Hepatocyte (in vitro differentiated cells): ENCODE results near the gene KRCC1.

Source experiments
- EZH2 ChIP-seq: fragments of 200-600 bp; sonication (generic); IDR thresholded peaks from 2 replicates; pipeline ENCODE4 v1.6.1; 2016; ENCODE audit warnings: antibody characterized with exemption, mild to moderate bottlenecking, borderline replicate concordance
- EZH2phosphoT487 ChIP-seq: fragments of 200-600 bp; sonication (generic); IDR thresholded peaks from one replicate; pipeline ENCODE4 v1.6.1; 2018; ENCODE audit warnings: antibody characterized with exemption, mild to moderate bottlenecking, low read depth, moderate library complexity; ENCODE audit not compliant: unreplicated experiment, severe bottlenecking
- TF ChIP-seq, protein P1 (sequence below): fragments of 200-600 bp; sonication (generic); IDR thresholded peaks from 2 replicates; pipeline ENCODE4 v1.5.1; 2016; ENCODE audit warnings: antibody characterized with exemption, mild to moderate bottlenecking; ENCODE audit not compliant: poor library complexity

GRCh38 chr2:88074150-88074549 is 18.6 kb upstream of the KRCC1 start:
- TF ChIP-seq, protein P1, sequence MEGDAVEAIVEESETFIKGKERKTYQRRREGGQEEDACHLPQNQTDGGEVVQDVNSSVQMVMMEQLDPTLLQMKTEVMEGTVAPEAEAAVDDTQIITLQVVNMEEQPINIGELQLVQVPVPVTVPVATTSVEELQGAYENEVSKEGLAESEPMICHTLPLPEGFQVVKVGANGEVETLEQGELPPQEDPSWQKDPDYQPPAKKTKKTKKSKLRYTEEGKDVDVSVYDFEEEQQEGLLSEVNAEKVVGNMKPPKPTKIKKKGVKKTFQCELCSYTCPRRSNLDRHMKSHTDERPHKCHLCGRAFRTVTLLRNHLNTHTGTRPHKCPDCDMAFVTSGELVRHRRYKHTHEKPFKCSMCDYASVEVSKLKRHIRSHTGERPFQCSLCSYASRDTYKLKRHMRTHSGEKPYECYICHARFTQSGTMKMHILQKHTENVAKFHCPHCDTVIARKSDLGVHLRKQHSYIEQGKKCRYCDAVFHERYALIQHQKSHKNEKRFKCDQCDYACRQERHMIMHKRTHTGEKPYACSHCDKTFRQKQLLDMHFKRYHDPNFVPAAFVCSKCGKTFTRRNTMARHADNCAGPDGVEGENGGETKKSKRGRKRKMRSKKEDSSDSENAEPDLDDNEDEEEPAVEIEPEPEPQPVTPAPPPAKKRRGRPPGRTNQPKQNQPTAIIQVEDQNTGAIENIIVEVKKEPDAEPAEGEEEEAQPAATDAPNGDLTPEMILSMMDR: no peak
- TF ChIP-seq EZH2: no peak
- no peak for TF ChIP-seq EZH2phosphoT487
